ENCODE results near the gene NSF.
"Not testable (repeated sequence)": the region's sequence is repeated elsewhere in the genome, so short reads cannot be mapped to it uniquely, and the experiment has no call there.

NSF gene

GRCh38 chr17:46780003-46780373 is 189.5 kb downstream of the NSF start:
- DNase-seq = no peak

GRCh38 chr17:46782250-46782953 is 191.9 kb downstream of the NSF start:
- DNase-seq = no peak

- DNase-seq = no peak
Observed at GRCh38 chr17:46783031-46783593, 192.6 kb downstream of the NSF start.

GRCh38 chr17:46785696-46786095 is 195.2 kb downstream of the NSF start:
- DNase-seq = no peak

GRCh38 chr17:46787478-46787877 is 197.0 kb downstream of the NSF start:
- no peak for DNase-seq

- no peak for DNase-seq
Observed at GRCh38 chr17:46788300-46788699, 197.8 kb downstream of the NSF start.

GRCh38 chr17:46788796-46789195 is 198.3 kb downstream of the NSF start:
- DNase-seq = no peak

- DNase-seq = no peak
Observed at GRCh38 chr17:46789610-46790009, 199.1 kb downstream of the NSF start.

- DNase-seq = no peak
Observed at GRCh38 chr17:46790216-46790615, 199.7 kb downstream of the NSF start.

- DNase-seq = no peak
Observed at GRCh38 chr17:46791531-46791930, 201.1 kb downstream of the NSF start.

- DNase-seq = no peak
Observed at GRCh38 chr17:46792071-46792470, 201.6 kb downstream of the NSF start.

- DNase-seq = not testable (repeated sequence)
Observed at GRCh38 chr17:46793023-46793422, 202.6 kb downstream of the NSF start.

GRCh38 chr17:46793541-46793940 is 203.1 kb downstream of the NSF start:
- no peak for DNase-seq

GRCh38 chr17:46794318-46794717 is 203.8 kb downstream of the NSF start:
- no peak for DNase-seq

GRCh38 chr17:46795379-46795952 is 205.0 kb downstream of the NSF start:
- no peak for DNase-seq

- DNase-seq = no peak
Observed at GRCh38 chr17:46796084-46796483, 205.6 kb downstream of the NSF start.

- DNase-seq = no peak
Observed at GRCh38 chr17:46796524-46796923, 206.1 kb downstream of the NSF start.

GRCh38 chr17:46796956-46797530 is 206.6 kb downstream of the NSF start:
- DNase-seq = no peak

- peak; percentile 27 for DNase-seq
Observed at GRCh38 chr17:46800573-46800972, 210.1 kb downstream of the NSF start.

GRCh38 chr17:46802800-46803199 is 212.3 kb downstream of the NSF start:
- DNase-seq = no peak

- DNase-seq = no peak
Observed at GRCh38 chr17:46803544-46803943, 213.1 kb downstream of the NSF start.

GRCh38 chr17:46805771-46806170 is 215.3 kb downstream of the NSF start:
- no peak for DNase-seq
